Suprapubic skin (tissue), 3 donors: ENCODE results near the gene SLC6A6.

Experiments used
- POLR2AphosphoS5 ChIP-seq, 3 donors: sonication (generic); formaldehyde crosslinking; IDR thresholded peaks; one replicate each; pipeline ENCODE4 v1.6.1; 2017; ENCODE audit warnings: antibody characterized with exemption in 3 of 3
- TF ChIP-seq, protein P1 (sequence below), 2 donors: fragments of 200-600 bp in 1 of 2; fragments of 450-650 bp in 1 of 2; sonication (generic) in 1 of 2; IDR thresholded peaks; one replicate each; pipeline ENCODE4 v1.5.1; 2016 to 2019; ENCODE audit warnings: antibody characterized with exemption in 2 of 2, mild to moderate bottlenecking in 1 of 2, moderate library complexity in 1 of 2

DNA sequence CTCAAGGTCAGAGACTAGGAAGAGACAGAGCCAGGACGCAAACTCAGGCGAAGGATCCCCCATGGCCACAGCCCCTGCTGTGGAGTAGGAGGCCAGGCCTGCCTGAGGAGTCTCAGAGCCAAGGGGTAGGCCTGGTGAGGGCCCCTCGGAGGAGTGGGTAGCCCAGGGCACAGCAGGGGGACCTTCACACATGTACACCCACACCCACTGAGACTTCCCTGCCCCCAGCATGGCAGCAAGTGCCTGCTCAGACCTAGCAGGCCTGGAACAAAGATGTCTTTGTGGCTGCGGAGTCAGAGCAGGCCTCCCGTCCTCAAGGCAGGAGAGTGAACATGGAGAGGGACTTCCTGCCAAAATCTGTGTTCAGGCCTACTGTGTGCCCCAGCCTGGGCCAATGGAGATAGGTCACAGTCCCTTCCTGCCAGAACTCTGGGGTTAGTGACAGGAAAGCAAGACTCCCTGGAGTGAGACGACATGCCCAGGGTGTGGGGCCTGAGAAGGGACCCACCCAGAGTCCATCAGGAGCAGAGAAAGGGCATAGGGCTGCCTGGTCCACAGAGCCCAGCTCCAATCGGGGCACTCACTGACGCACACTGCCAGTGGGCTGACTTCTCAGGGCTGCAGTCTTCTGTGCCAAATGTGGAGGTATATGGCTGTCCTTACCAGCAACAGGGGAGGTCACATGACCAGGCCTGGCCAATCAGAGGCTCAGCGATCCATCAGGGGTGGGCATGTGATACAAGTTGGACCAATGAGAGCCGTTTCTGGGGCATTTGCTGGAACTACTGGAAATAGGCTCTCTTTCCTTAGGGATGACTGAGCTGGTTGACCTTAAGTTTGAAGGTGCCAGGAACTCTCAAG, 135.4 kb downstream of the SLC6A6 start:
- TF ChIP-seq, protein P1, sequence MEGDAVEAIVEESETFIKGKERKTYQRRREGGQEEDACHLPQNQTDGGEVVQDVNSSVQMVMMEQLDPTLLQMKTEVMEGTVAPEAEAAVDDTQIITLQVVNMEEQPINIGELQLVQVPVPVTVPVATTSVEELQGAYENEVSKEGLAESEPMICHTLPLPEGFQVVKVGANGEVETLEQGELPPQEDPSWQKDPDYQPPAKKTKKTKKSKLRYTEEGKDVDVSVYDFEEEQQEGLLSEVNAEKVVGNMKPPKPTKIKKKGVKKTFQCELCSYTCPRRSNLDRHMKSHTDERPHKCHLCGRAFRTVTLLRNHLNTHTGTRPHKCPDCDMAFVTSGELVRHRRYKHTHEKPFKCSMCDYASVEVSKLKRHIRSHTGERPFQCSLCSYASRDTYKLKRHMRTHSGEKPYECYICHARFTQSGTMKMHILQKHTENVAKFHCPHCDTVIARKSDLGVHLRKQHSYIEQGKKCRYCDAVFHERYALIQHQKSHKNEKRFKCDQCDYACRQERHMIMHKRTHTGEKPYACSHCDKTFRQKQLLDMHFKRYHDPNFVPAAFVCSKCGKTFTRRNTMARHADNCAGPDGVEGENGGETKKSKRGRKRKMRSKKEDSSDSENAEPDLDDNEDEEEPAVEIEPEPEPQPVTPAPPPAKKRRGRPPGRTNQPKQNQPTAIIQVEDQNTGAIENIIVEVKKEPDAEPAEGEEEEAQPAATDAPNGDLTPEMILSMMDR (IDR thresholded peaks at IDR 0.05), result no peak
- TF ChIP-seq POLR2AphosphoS5 (IDR thresholded peaks at IDR 0.05), result no peak
